ENCODE measurements around the gene RAE1.

RAE1 gene

DNA sequence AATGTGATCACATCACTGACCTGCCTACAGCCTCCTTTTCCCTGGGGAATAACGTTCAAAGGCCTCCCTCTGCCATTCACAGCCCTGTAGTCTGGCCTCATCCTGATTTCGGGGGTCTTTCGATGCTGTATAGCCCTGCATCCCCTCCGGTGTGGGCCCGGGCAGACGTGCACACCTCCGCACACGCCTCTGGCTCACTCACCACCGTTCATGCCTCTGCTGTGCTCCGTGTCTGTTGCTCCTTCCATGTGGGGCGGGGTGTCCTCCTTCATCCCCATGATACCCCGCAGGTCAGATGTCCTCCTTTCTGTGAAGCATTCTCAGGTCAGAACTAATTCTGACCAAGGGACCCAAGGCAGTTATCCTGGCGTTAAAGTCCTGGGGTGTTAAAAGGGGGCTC, 26.3 kb downstream of the RAE1 start:
- peaks cover 72% of the 10 kb centered on the region; the same call in 1 of the 2 replicates for H3K36me3 ChIP-seq (ENCODE audit: insufficient read depth, low read length)

GRCh38 chr20:57378107-57378506, 27.1 kb downstream of the RAE1 start:
- no peak overlapping the region for H3K4me2 ChIP-seq (ENCODE audit: low read depth, low read length, poor library complexity, severe bottlenecking)
- H4K20me1 ChIP-seq (ENCODE audit: insufficient read depth, low read length, poor library complexity, severe bottlenecking): no peaks in the 10 kb centered on the region
- no peaks in the 10 kb centered on the region for H3K9me2 ChIP-seq (replicated peaks; ENCODE audit: low read depth, low read length)
- H3K4me3 ChIP-seq (ENCODE audit: low read length, poor library complexity, severe bottlenecking): no peak overlapping the region
- no peaks in the 10 kb centered on the region for H3K9me3 ChIP-seq (ENCODE audit: insufficient read depth, low read depth, low read length)
- H3K36me3 ChIP-seq (ENCODE audit: insufficient read depth, low read length): peaks cover 65% of the 10 kb centered on the region; the same call in 1 of the 2 replicates
- no peaks in the 10 kb centered on the region for H3F3A ChIP-seq (ENCODE audit: low read depth)
- no peaks in the 10 kb centered on the region for H3K4me1 ChIP-seq (ENCODE audit: insufficient read depth, low read length, poor library complexity, severe bottlenecking)
- no peaks in the 10 kb centered on the region for H3K79me2 ChIP-seq (ENCODE audit: insufficient read depth, low read length)
- TF ChIP-seq, protein P1, sequence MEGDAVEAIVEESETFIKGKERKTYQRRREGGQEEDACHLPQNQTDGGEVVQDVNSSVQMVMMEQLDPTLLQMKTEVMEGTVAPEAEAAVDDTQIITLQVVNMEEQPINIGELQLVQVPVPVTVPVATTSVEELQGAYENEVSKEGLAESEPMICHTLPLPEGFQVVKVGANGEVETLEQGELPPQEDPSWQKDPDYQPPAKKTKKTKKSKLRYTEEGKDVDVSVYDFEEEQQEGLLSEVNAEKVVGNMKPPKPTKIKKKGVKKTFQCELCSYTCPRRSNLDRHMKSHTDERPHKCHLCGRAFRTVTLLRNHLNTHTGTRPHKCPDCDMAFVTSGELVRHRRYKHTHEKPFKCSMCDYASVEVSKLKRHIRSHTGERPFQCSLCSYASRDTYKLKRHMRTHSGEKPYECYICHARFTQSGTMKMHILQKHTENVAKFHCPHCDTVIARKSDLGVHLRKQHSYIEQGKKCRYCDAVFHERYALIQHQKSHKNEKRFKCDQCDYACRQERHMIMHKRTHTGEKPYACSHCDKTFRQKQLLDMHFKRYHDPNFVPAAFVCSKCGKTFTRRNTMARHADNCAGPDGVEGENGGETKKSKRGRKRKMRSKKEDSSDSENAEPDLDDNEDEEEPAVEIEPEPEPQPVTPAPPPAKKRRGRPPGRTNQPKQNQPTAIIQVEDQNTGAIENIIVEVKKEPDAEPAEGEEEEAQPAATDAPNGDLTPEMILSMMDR (conservative IDR thresholded peaks at IDR 0.05; ENCODE audit: low read length): no peak
- no peak for TF ChIP-seq EZH2phosphoT487 (IDR thresholded peaks at IDR 0.05; ENCODE audit: borderline replicate concordance)
- H3K9ac ChIP-seq (ENCODE audit: low read depth, low read length, poor library complexity, severe bottlenecking): no peak overlapping the region
- H2AFZ ChIP-seq (ENCODE audit: low read length): no peak overlapping the region
- no peaks in the 10 kb centered on the region for H3K27me3 ChIP-seq (ENCODE audit: insufficient read depth, low read length, poor library complexity, severe bottlenecking)

More for the DNA sequence above, 26.3 kb downstream of the RAE1 start:
- no peaks in the 10 kb centered on the region for H3K4me1 ChIP-seq (ENCODE audit: insufficient read depth, low read length, poor library complexity, severe bottlenecking)
- no peaks in the 10 kb centered on the region for H3K9me3 ChIP-seq (ENCODE audit: insufficient read depth, low read depth, low read length)
- H3K9ac ChIP-seq (ENCODE audit: low read depth, low read length, poor library complexity, severe bottlenecking): no peak overlapping the region
- H2AFZ ChIP-seq (ENCODE audit: low read length): no peak overlapping the region
- no peaks in the 10 kb centered on the region for H3F3A ChIP-seq (ENCODE audit: low read depth)
- no peaks in the 10 kb centered on the region for H4K20me1 ChIP-seq (ENCODE audit: insufficient read depth, low read length, poor library complexity, severe bottlenecking)
- H3K79me2 ChIP-seq (ENCODE audit: insufficient read depth, low read length): no peaks in the 10 kb centered on the region
- no peak overlapping the region for H3K4me3 ChIP-seq (ENCODE audit: low read length, poor library complexity, severe bottlenecking)
- TF ChIP-seq, protein P1 (conservative IDR thresholded peaks at IDR 0.05; ENCODE audit: low read length): no peak
- TF ChIP-seq EZH2phosphoT487 (IDR thresholded peaks at IDR 0.05; ENCODE audit: borderline replicate concordance): no peak
- H3K4me2 ChIP-seq (ENCODE audit: low read depth, low read length, poor library complexity, severe bottlenecking): no peak overlapping the region
- no peaks in the 10 kb centered on the region for H3K27me3 ChIP-seq (ENCODE audit: insufficient read depth, low read length, poor library complexity, severe bottlenecking)
- no peaks in the 10 kb centered on the region for H3K9me2 ChIP-seq (replicated peaks; ENCODE audit: low read depth, low read length)

DNA sequence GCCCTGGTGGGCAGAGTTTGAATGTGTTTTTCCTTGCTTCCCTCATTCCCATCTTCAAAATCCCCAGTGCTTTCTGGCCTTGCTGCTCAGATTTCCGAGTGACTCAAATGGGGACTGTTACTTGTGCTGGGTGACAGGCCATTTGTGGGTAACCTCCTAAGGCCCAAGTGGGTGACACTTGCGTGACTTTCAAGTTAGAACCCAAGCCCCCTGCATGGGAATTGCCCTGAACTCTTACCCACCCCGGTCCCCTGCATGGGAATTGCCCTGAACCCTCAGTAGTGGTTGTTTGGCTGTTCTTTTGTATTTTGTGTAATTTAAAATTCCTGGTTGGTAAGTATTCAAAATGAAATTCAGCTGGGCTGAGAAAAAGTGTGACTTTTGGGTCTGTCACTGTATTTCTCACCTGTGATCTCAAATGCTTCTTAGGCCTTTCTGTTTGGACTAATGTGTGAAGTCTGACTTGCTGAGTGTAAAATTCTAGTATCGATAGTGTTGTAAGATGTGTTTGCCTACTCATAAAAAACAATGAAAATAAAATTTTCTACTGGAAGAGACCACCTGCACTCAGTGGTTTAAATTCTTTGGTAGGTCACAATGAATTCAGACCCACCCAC, 27.7 kb downstream of the RAE1 start:
- Histone ChIP-seq H3K9ac (ENCODE audit: low read depth, low read length, poor library complexity, severe bottlenecking) (no peak overlapping the region), H4K20me1 (ENCODE audit: insufficient read depth, low read length, poor library complexity, severe bottlenecking) (no peaks in the 10 kb centered on the region), H3K4me1 (ENCODE audit: insufficient read depth, low read length, poor library complexity, severe bottlenecking) (no peaks in the 10 kb centered on the region), H3K27me3 (ENCODE audit: insufficient read depth, low read length, poor library complexity, severe bottlenecking) (no peaks in the 10 kb centered on the region), H3K36me3 (ENCODE audit: insufficient read depth, low read length) (peaks cover 59% of the 10 kb centered on the region; the same call in 1 of the 2 replicates), H3K79me2 (ENCODE audit: insufficient read depth, low read length) (no peaks in the 10 kb centered on the region), H3F3A (ENCODE audit: low read depth) (no peaks in the 10 kb centered on the region), H3K4me3 (ENCODE audit: low read length, poor library complexity, severe bottlenecking) (no peak overlapping the region), H3K9me3 (ENCODE audit: insufficient read depth, low read depth, low read length) (no peaks in the 10 kb centered on the region), H3K9me2 (replicated peaks; ENCODE audit: low read depth, low read length) (no peaks in the 10 kb centered on the region), H3K4me2 (ENCODE audit: low read depth, low read length, poor library complexity, severe bottlenecking) (no peak overlapping the region), H2AFZ (ENCODE audit: low read length) (no peak overlapping the region)
- TF ChIP-seq EZH2phosphoT487 (IDR thresholded peaks at IDR 0.05; ENCODE audit: borderline replicate concordance): no peak
- TF ChIP-seq, protein P1 (conservative IDR thresholded peaks at IDR 0.05; ENCODE audit: low read length): no peak
